Lower leg skin (tissue), 4 donors: ENCODE results near the gene STT3B. TPM values are rescaled to one million over a fixed set of nuclear protein-coding genes. Genes with fewer than 3 reads are reported as not detected.

Source experiments
- DNase-seq, 2 donors: peaks; one replicate each; pipeline ENCODE4 v3.0.0-alpha.2; 2019; ENCODE audit warnings: low spot score in 2 of 2
- H3K4me3 ChIP-seq: fragments of 200-600 bp; sonication (generic); 2 replicates; pipeline ENCODE4 v1.5.1; 2017; ENCODE audit warnings: mild to moderate bottlenecking, low read depth; ENCODE audit not compliant: poor library complexity, severe bottlenecking
- CTCF ChIP-seq, 3 donors: fragments of 450-650 bp; IDR thresholded peaks; one replicate each; pipeline ENCODE4 v1.5.1; 2016; ENCODE audit warnings: antibody characterized with exemption in 3 of 3, mild to moderate bottlenecking in 3 of 3, moderate library complexity in 2 of 3
- POLR2A ChIP-seq, 2 donors: fragments of 450-650 bp; IDR thresholded peaks; one replicate each; pipeline ENCODE4 v1.6.1; 2016 to 2017; ENCODE audit warnings: antibody characterized with exemption in 2 of 2, mild to moderate bottlenecking in 1 of 2, moderate library complexity in 1 of 2
- whole genome bisulfite sequencing, 2 donors: methylation state at CpG; one replicate each; pipeline ENCODE4 v1.1.5; 2018; 5-methylcytosine and 5-hydroxymethylcytosine counted together
- intact Hi-C: fragments of 100-400 bp; cut with DNase I; formaldehyde crosslinking; loops from one replicate; pipeline ENCODE4 v1.15.0; 2023; ENCODE audit warnings: low total_unique reads
- total RNA-seq, 4 donors: library from RNA; depleted of rRNA; stranded (reverse); fragments of >200 nt; gene quantifications; one replicate each; pipeline ENCODE4 v1.1.0, GENCODE V29; 2016

The STT3B gene
- total RNA-seq, 4 donors from 2014 or later, result 65.5 to 87.3 (median 76.2) TPM

- TF ChIP-seq POLR2A (IDR thresholded peaks at IDR 0.05) (no peak), CTCF (IDR thresholded peaks at IDR 0.05) (no peak)
- intact Hi-C loops, result loop anchor here (10.0 kb wide), 1 partner anchor 1724 kb away; the partner anchor contains the start of gene SUSD5
- no peak for DNase-seq
- H3K4me3 ChIP-seq, result no peak overlapping the region
- WGBS, 2 donors, result 29 to 55% methylated on average over 1 of the region's 1 CpG
Measured at GRCh38 chr3:31490502-31490901, 42.2 kb upstream of the STT3B start.

- no peak for DNase-seq
- TF ChIP-seq POLR2A (IDR thresholded peaks at IDR 0.05), result no peak
- no peak overlapping the region for H3K4me3 ChIP-seq
- intact Hi-C loops, result loop anchor here (10.0 kb wide), 1 partner anchor 1723 kb away; the partner anchor contains the start of gene SUSD5
- WGBS, 2 donors, result 83 to 84% methylated on average over 6 of the region's 6 CpGs
Measured at GRCh38 chr3:31491660-31492059, 41.1 kb upstream of the STT3B start.

- no peak for TF ChIP-seq CTCF (IDR thresholded peaks at IDR 0.05)
- no peak for TF ChIP-seq POLR2A (IDR thresholded peaks at IDR 0.05)
- no peak overlapping the region for H3K4me3 ChIP-seq
- DNase-seq, result no peak
- intact Hi-C loops, result loop anchor here (10.0 kb wide), 1 partner anchor 1722 kb away; the partner anchor contains the start of gene SUSD5
Measured at GRCh38 chr3:31493149-31493548, 39.6 kb upstream of the STT3B start.

- no peak for DNase-seq
- TF ChIP-seq POLR2A (IDR thresholded peaks at IDR 0.05) (no peak), CTCF (IDR thresholded peaks at IDR 0.05) (no peak)
- WGBS, 2 donors, result 68 to 69% methylated on average over 9 of the region's 9 CpGs
- intact Hi-C loops, result loop anchor here (10.0 kb wide), 1 partner anchor 1719 kb away; the partner anchor contains the start of gene SUSD5
- H3K4me3 ChIP-seq, result no peak overlapping the region
Measured at GRCh38 chr3:31495971-31496665, 36.6 kb upstream of the STT3B start.

GRCh38 chr3:31498791-31499190 is 33.9 kb upstream of the STT3B start:
- WGBS, 2 donors, result 51 to 63% methylated on average over 5 of the region's 5 CpGs
- TF ChIP-seq POLR2A (IDR thresholded peaks at IDR 0.05) (no peak), CTCF (IDR thresholded peaks at IDR 0.05) (no peak)
- no peak for DNase-seq
- no peak overlapping the region for H3K4me3 ChIP-seq
- intact Hi-C loops, result loop anchor here (10.0 kb wide), 1 partner anchor 1716 kb away; the partner anchor contains the start of gene SUSD5

GRCh38 chr3:31499281-31499680 is 33.4 kb upstream of the STT3B start:
- intact Hi-C loops, result loop anchor here (10.0 kb wide), 1 partner anchor 1716 kb away; the partner anchor contains the start of gene SUSD5
- WGBS, 2 donors, result 98% methylated on average over 3 of the region's 3 CpGs
- TF ChIP-seq CTCF (IDR thresholded peaks at IDR 0.05) (no peak), POLR2A (IDR thresholded peaks at IDR 0.05) (no peak)
- no peak for DNase-seq
- no peak overlapping the region for H3K4me3 ChIP-seq
